HG02642 (cell line): Measurements from ENCODE around the gene MAB21L3.
A peak's percentile ranks its signal among the peaks of the same experiment; 100 is the strongest.
"Not testable (repeated sequence)": the region's sequence is repeated elsewhere in the genome, so short reads cannot be mapped to it uniquely, and the experiment has no call there.

ENCODE experiments used
- ATAC-seq: cut with Tn5 transposase; IDR thresholded peaks from one replicate; pipeline ENCODE4 v1.9.1; 2021; ENCODE audit warnings: mild to moderate bottlenecking; ENCODE audit not compliant: unreplicated experiment, poor library complexity

The MAB21L3 gene

DNA sequence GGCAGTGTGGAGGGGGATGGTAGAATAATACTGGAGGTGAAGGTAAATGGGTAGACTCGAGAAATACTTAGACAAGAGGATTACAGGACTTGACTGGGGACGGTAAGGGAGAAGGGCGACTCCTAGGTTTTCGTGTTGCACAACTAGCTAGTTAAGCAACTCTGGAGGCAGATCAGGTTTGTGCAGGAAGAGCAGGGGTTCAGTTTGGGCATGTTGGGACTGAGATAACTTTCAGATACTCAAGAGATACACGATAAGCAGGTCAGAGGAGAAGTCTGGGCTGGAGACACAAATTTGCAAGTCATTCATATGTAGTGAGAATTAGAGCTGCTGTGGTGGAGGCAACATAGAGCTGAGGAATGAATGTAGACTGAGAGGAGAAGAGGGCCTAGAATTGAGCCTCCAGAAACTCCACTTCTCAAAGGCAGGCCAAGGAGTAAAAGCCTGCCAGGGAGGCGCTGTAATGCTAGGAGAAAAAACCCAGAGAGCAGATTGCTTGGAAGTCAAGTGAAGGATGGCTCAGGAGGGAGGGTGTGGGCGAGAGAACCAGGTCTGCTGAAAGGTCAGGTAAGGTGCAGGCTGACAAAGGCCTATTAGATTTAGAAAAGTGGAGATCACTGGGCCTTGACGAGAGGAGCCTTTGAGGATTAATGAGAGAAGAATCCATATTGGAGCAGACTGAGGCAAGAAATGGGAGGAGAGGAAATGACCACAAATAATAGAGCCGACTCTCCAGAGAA, 20.8 kb downstream of the MAB21L3 start:
- ATAC-seq = no peak

GRCh38 chr1:116133696-116134475, 22.7 kb downstream of the MAB21L3 start:
- no peak for ATAC-seq

GRCh38 chr1:116134476-116134773, 23.2 kb downstream of the MAB21L3 start:
- no peak for ATAC-seq

- no peak for ATAC-seq
Observed at GRCh38 chr1:116138277-116138792, 27.1 kb downstream of the MAB21L3 start.

DNA sequence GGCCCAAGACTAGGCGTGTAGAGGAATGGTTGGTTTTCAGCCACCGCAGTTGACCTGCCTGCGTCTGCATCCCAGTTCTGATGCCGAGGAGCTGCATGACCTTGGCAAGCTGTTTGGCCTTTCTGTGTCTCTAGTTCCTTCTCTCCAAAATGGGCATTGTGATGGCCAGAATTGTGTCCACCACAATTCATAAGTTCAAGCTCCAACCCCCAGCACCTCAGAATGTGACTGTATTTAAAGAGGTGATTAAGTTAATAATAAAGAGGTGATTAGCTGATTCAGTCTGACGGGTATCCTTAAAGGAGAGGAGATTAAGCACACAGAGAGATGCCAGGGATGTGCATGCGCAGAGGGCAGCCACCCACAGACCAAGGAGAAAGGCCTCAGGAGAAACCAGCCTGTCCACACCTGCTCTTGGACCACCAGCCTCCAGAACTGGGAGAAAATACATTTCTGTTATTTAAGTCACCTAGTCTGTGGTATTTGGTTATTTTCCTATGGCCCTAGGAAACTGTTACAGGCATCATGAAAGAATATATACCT, 28.5 kb downstream of the MAB21L3 start:
- ATAC-seq = no peak

DNA sequence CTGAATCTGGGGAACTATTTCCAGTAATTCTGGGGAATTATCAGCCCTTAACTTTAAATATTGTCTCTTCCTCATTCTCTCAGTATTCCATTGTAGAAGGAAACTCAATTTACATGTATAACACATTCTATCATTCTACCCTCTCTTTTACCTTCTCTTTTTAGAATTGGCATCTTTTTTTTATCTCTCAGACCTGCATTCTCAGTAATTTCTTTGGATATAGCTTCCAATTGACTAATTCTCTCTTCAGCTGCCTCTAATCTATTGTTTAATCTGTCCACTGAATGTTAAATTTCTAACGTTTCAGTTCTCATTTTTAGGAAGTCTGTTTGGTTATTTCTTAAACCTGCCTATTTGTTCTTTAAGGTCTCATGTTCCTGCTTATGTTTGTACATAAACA, 33.0 kb downstream of the MAB21L3 start:
- no peak for ATAC-seq

- ATAC-seq = not testable (repeated sequence)
Observed at GRCh38 chr1:116146447-116147113, 35.4 kb downstream of the MAB21L3 start.

- ATAC-seq = no peak
Observed at GRCh38 chr1:116147114-116147510, 35.9 kb downstream of the MAB21L3 start.

- ATAC-seq = no peak
Observed at GRCh38 chr1:116147972-116148371, 36.8 kb downstream of the MAB21L3 start.

- ATAC-seq = no peak
Observed at GRCh38 chr1:116148967-116149366, 37.8 kb downstream of the MAB21L3 start.

- ATAC-seq = no peak
Observed at GRCh38 chr1:116150368-116150767, 39.2 kb downstream of the MAB21L3 start.

- ATAC-seq = peak; percentile 98
Observed at GRCh38 chr1:116151739-116152576, 40.8 kb downstream of the MAB21L3 start.

DNA sequence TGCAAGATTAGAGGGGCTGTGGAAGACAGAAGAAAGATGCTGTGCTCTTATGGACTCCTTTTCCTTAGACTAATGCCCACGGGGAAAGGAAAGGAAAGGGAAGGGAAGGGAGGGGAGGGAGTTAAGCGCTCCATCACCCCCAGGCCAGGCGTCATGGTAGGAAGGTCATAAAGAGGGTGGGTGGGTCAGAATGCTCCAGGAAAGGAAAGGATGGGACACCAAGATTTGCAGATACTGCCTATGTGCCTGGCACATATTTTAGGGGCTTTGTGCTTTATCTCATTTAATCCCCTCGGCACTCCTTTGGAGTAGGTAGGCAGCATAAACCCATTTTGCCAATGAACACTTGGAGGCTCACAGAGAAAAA, 41.4 kb downstream of the MAB21L3 start:
- no peak for ATAC-seq

DNA sequence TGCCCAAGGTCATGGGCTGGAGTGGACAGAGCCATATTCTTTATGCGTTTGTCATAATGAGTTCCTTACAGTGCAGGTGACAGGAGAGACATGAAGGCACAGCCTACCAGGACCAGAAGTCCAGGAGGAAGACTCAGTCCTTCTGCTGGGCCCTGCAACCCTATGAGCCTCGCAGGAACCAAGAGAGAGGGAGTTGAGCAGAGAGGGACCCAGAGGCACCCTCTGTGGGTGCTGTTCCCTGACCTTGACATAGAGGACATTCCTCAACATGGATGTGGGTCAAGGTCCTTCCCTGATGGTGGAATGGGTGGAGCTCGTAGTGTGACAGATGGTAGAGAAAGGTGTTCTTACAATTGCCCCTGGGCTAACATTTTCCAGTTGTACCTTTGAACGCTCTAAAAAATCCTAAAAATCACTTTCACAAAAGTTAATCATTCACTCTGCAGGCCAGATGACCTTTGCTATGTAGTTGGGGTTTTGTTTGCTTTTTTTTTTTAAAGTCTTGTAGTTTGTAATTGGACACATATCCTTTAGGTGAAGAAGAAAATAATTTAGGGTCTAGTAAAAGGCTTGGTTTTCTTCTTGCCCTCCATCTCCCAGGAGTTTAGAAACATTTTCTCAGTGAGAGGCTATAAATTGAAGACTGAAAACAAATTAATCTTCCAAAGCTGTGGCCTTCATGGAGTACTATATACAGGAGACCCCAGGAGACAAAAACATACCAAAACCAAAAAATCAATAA, 41.9 kb downstream of the MAB21L3 start:
- ATAC-seq = no peak

- ATAC-seq = no peak
Observed at GRCh38 chr1:116153692-116154031, 42.5 kb downstream of the MAB21L3 start.

- ATAC-seq = no peak
Observed at GRCh38 chr1:116154536-116154935, 43.3 kb downstream of the MAB21L3 start.

GRCh38 chr1:116157096-116157495, 45.9 kb downstream of the MAB21L3 start:
- ATAC-seq = no peak

- ATAC-seq = no peak
Observed at GRCh38 chr1:116159177-116159576, 48.0 kb downstream of the MAB21L3 start.

DNA sequence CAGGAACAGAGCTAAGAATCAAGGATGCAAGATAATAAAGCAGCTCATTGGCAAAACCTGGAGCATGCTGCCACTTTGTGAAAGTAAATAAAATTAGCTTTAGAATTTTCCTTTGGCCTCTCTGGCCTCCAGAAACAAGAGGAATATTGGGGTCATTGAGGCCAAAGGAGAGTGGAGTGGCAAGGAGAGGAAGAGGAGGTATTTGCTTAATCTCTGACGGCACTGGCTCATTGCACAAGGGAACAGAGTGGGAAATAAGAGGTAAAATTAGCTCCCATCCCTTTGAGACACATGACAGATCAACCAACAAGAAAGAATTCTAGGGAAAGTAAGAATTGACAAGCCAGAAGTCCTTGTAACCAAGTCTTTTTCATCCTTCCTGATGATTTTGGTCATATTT, 48.4 kb downstream of the MAB21L3 start:
- no peak for ATAC-seq

- ATAC-seq = no peak
Observed at GRCh38 chr1:116161390-116161789, 50.2 kb downstream of the MAB21L3 start.
